PC-9 (cell line): ENCODE measurements around the gene PPFIA4. TPM values are rescaled to one million over a fixed set of nuclear protein-coding genes. Genes with fewer than 3 reads are reported as not detected.

ENCODE experiments used
- BruUV-seq: library from RNA; stranded (reverse); fragments of 400-500 nt; replicated peaks from 2 replicates; lab custom pipeline; 2021; lab: Mats Ljungman, UMichigan
- CTCF ChIA-PET: fragments of 300-600 bp; sonication (Branson Sonifier 250); formaldehyde crosslinking; loops from one replicate; lab custom pipeline; 2022; ENCODE audit warnings: antibody characterized with exemption; lab: Charles Lee
- POLR2A ChIA-PET: fragments of 300-600 bp; sonication (Branson Sonifier 250); formaldehyde crosslinking; loops from one replicate; lab custom pipeline; 2022; ENCODE audit warnings: antibody characterized with exemption; ENCODE audit not compliant: unreplicated experiment; lab: Charles Lee
- DNase-seq, 2 experiments: peaks; one replicate each; pipeline versions ENCODE4 v3.0.0 to v3.0.0-alpha.2; 2015 to 2022; ENCODE audit warnings: mixed read lengths in 1 of 2
- H2AFZ ChIP-seq: fragments of 200-600 bp; sonication (generic); 2 replicates; pipeline ENCODE4 v1.8.1; 2017; ENCODE audit warnings: antibody characterized with exemption
- H3F3A ChIP-seq: fragments of 200-600 bp; sonication (generic); 2 replicates; pipeline ENCODE4 v1.8.1; 2017; ENCODE audit warnings: antibody characterized with exemption, mild to moderate bottlenecking, low read depth; ENCODE audit not compliant: insufficient read depth
- H3K27ac ChIP-seq: fragments of 200-600 bp; sonication (generic); 2 replicates; pipeline ENCODE4 v1.6.1; 2016; ENCODE audit warnings: mixed run types
- H3K27me3 ChIP-seq: fragments of 200-600 bp; sonication (generic); 2 replicates; pipeline ENCODE4 v1.6.1; 2016; ENCODE audit warnings: low read depth, mixed run types; ENCODE audit not compliant: insufficient read depth
- H3K36me3 ChIP-seq: fragments of 200-600 bp; sonication (generic); 2 replicates; pipeline ENCODE4 v1.6.1; 2016; ENCODE audit warnings: low read depth, mixed run types
- H3K4me1 ChIP-seq: fragments of 200-600 bp; sonication (generic); replicated peaks from 2 replicates; pipeline ENCODE4 v1.6.1; 2016; ENCODE audit warnings: mixed run types; ENCODE audit not compliant: insufficient read depth
- H3K4me2 ChIP-seq: fragments of 200-600 bp; sonication (generic); 2 replicates; pipeline ENCODE4 v1.6.1; 2017; ENCODE audit warnings: mixed run types
- H3K4me3 ChIP-seq: fragments of 200-600 bp; sonication (generic); 2 replicates; pipeline ENCODE4 v1.6.1; 2016; ENCODE audit warnings: mixed run types
- H3K79me2 ChIP-seq: fragments of 200-600 bp; sonication (generic); 2 replicates; pipeline ENCODE4 v1.6.1; 2017; ENCODE audit warnings: low read depth, mixed run types
- H3K9me2 ChIP-seq: fragments of 200-600 bp; sonication (generic); 2 replicates; pipeline ENCODE4 v1.8.1; 2017; ENCODE audit warnings: mild to moderate bottlenecking; ENCODE audit not compliant: insufficient read depth
- H3K9me3 ChIP-seq: fragments of 200-600 bp; sonication (generic); 2 replicates; pipeline ENCODE4 v1.8.1; 2016; ENCODE audit warnings: low read depth; ENCODE audit not compliant: insufficient read depth
- H4K20me1 ChIP-seq: fragments of 200-600 bp; sonication (generic); 2 replicates; pipeline ENCODE4 v1.8.1; 2017; ENCODE audit not compliant: insufficient read depth
- CTCF ChIP-seq: fragments of 200-600 bp; sonication (generic); conservative IDR thresholded peaks from 2 replicates; pipeline ENCODE4 v1.6.1; 2017; ENCODE audit warnings: mixed run types, antibody characterized with exemption, mild to moderate bottlenecking, moderate library complexity
- EZH2 ChIP-seq: fragments of 200-600 bp; sonication (generic); IDR thresholded peaks from 2 replicates; pipeline ENCODE4 v1.8.0; 2017; ENCODE audit warnings: antibody characterized with exemption, low read depth
- intact Hi-C: fragments of 100-400 bp; cut with micrococcal nuclease; formaldehyde crosslinking; loops from one replicate; pipeline ENCODE4 v1.10.0; 2022; ENCODE audit not compliant: unreplicated experiment
- total RNA-seq: library from RNA; stranded (reverse); gene quantifications from 2 replicates; pipeline ENCODE4 v1.2.3, GENCODE V29; 2021

Gene PPFIA4
- total RNA-seq, 1 experiment from 2014 or later, result 1.2 TPM

- peaks cover 21% of the 10 kb centered on the region for H3K4me1 ChIP-seq
- no peak overlapping the region for H3K4me3 ChIP-seq
- no TSS peak for BruUV-seq
- H3K9me2 ChIP-seq, result no peaks in the 10 kb centered on the region
- H3K79me2 ChIP-seq, result no peaks in the 10 kb centered on the region
- 0 out of 2 replicates have a peak, but pooled peaks cover 20% of the 10 kb centered on the region for H3K9me3 ChIP-seq
- intact Hi-C loops, result no loop called here
- ChIA-PET CTCF (interaction anchor here (0.6 kb wide), 1 partner anchor 1651 kb away, joined by 7 read pairs; no protein-coding TSS in a partner anchor), POLR2A (no interaction called here)
- DNase-seq, result no peak
- H3K27ac ChIP-seq, result no peak overlapping the region
- TF ChIP-seq CTCF (no peak), EZH2 (no peak)
- H3K27me3 ChIP-seq, result no peaks in the 10 kb centered on the region
- no peak overlapping the region for H2AFZ ChIP-seq
- H3F3A ChIP-seq, result peaks cover 22% of the 10 kb centered on the region
- H3K4me2 ChIP-seq, result no peak overlapping the region
- H3K36me3 ChIP-seq, result no peaks in the 10 kb centered on the region
- no peaks in the 10 kb centered on the region for H4K20me1 ChIP-seq
These were observed 72.7 kb downstream of the PPFIA4 start for GRCh38 chr1:203098914-203099520.

GRCh38 chr1:203099805-203100515 is 73.7 kb downstream of the PPFIA4 start:
- TF ChIP-seq EZH2, result no peak
- no peak for TF ChIP-seq CTCF
- 0 out of 2 replicates have a peak overlapping the region, but pooled peaks have one; percentile 49 for H2AFZ ChIP-seq
- peak overlapping the region; percentile 63 for H3K27ac ChIP-seq
- peaks cover 22% of the 10 kb centered on the region for H3F3A ChIP-seq
- H3K4me3 ChIP-seq, result no peak overlapping the region
- no peaks in the 10 kb centered on the region for H3K9me2 ChIP-seq
- H3K4me1 ChIP-seq, result peaks cover 26% of the 10 kb centered on the region
- no peak for DNase-seq
- no peaks in the 10 kb centered on the region for H3K27me3 ChIP-seq
- BruUV-seq, result no TSS peak
- H3K36me3 ChIP-seq, result no peaks in the 10 kb centered on the region
- ChIA-PET POLR2A (no interaction called here), CTCF (no interaction called here)
- no peaks in the 10 kb centered on the region for H3K79me2 ChIP-seq
- intact Hi-C loops, result no loop called here
- peaks cover 17% of the 10 kb centered on the region; the same call in 1 of the 2 replicates for H3K9me3 ChIP-seq
- peak overlapping the region; percentile 71 for H3K4me2 ChIP-seq
- H4K20me1 ChIP-seq, result no peaks in the 10 kb centered on the region

GRCh38 chr1:203100516-203100869 is 74.2 kb downstream of the PPFIA4 start:
- H3K79me2 ChIP-seq, result no peaks in the 10 kb centered on the region
- peak overlapping the region; percentile 71 for H3K4me2 ChIP-seq
- peaks cover 27% of the 10 kb centered on the region for H3K4me1 ChIP-seq
- peak overlapping the region; percentile 63 for H3K27ac ChIP-seq
- H2AFZ ChIP-seq, result 0 out of 2 replicates have a peak overlapping the region, but pooled peaks have one; percentile 49
- H3K4me3 ChIP-seq, result no peak overlapping the region
- peaks cover 16% of the 10 kb centered on the region; the same call in 1 of the 2 replicates for H3K9me3 ChIP-seq
- no peaks in the 10 kb centered on the region for H4K20me1 ChIP-seq
- intact Hi-C loops, result no loop called here
- ChIA-PET POLR2A (no interaction called here), CTCF (no interaction called here)
- BruUV-seq, result no TSS peak
- no peaks in the 10 kb centered on the region for H3K36me3 ChIP-seq
- no peaks in the 10 kb centered on the region for H3K9me2 ChIP-seq
- DNase-seq, result peak; percentile 17 to 96
- no peaks in the 10 kb centered on the region for H3K27me3 ChIP-seq
- peaks cover 22% of the 10 kb centered on the region for H3F3A ChIP-seq
- no peak for TF ChIP-seq CTCF
- TF ChIP-seq EZH2, result no peak
